SK-N-MC (cell line): ENCODE data around the gene KCNJ6.

Experiments
- DNase-seq: peaks from one replicate; pipeline ENCODE4 v3.0.0-alpha.2; 2011; ENCODE audit warnings: low read depth, low spot score
- H3K27ac ChIP-seq: fragments of 200-600 bp; sonication (generic); 2 replicates; pipeline ENCODE4 v1.5.1; 2016; ENCODE audit warnings: mixed run types
- H3K36me3 ChIP-seq: fragments of 200-600 bp; sonication (generic); 2 replicates; pipeline ENCODE4 v1.6.1; 2017; ENCODE audit warnings: antibody characterized with exemption, low read length, mixed read lengths; ENCODE audit not compliant: insufficient read depth
- H3K4me3 ChIP-seq: fragments of 200-600 bp; sonication (generic); 2 replicates; pipeline ENCODE4 v1.5.1; 2016
- H3K9ac ChIP-seq: fragments of 200-600 bp; sonication (generic); 2 replicates; pipeline ENCODE4 v1.8.0; 2017; ENCODE audit warnings: mixed run types, mixed read lengths; ENCODE audit not compliant: insufficient read length
- H3K9me3 ChIP-seq: fragments of 200-600 bp; sonication (generic); 2 replicates; pipeline ENCODE4 v1.6.1; 2017; ENCODE audit warnings: low read depth, mild to moderate bottlenecking, antibody characterized with exemption, low read length, moderate library complexity, mixed read lengths
- EZH2 ChIP-seq: fragments of 200-600 bp; sonication (generic); IDR thresholded peaks from one replicate; pipeline ENCODE4 v1.6.1; 2017; ENCODE audit warnings: antibody characterized with exemption
- FOXP2 ChIP-seq: optimal IDR thresholded peaks from 2 replicates; pipeline ENCODE3; 2011; ENCODE audit warnings: mild to moderate bottlenecking, moderate library complexity; ENCODE audit not compliant: insufficient read depth; ENCODE audit errors: extremely low read length, control extremely low read depth
- POLR2AphosphoS5 ChIP-seq: IDR thresholded peaks from 2 replicates; pipeline ENCODE4 v1.6.1; 2012; ENCODE audit warnings: mild to moderate bottlenecking, low read depth, low read length, borderline replicate concordance

KCNJ6 gene

GRCh38 chr21:37623689-37624088, 292.6 kb downstream of the KCNJ6 start:
- Histone ChIP-seq H3K27ac (no peak overlapping the region), H3K9ac (no peak overlapping the region), H3K9me3 (no peaks in the 10 kb centered on the region), H3K36me3 (no peaks in the 10 kb centered on the region), H3K4me3 (no peak overlapping the region)
- no peak for DNase-seq
- TF ChIP-seq FOXP2: no peak
- no peak for TF ChIP-seq POLR2AphosphoS5

- Histone ChIP-seq H3K9ac (no peak overlapping the region), H3K9me3 (no peaks in the 10 kb centered on the region), H3K4me3 (no peak overlapping the region), H3K27ac (no peak overlapping the region), H3K36me3 (no peaks in the 10 kb centered on the region)
- no peak for DNase-seq
- no peak for TF ChIP-seq EZH2
- no peak for TF ChIP-seq FOXP2
- TF ChIP-seq POLR2AphosphoS5: no peak
Measured at GRCh38 chr21:37623183-37623582, 293.1 kb downstream of the KCNJ6 start.

- Histone ChIP-seq H3K36me3 (no peaks in the 10 kb centered on the region), H3K9me3 (no peaks in the 10 kb centered on the region), H3K9ac (no peak overlapping the region), H3K27ac (no peak overlapping the region), H3K4me3 (no peak overlapping the region)
- DNase-seq: no peak
- TF ChIP-seq EZH2 (no peak), FOXP2 (no peak), POLR2AphosphoS5 (no peak)
Measured at GRCh38 chr21:37622755-37623154, 293.5 kb downstream of the KCNJ6 start.

GRCh38 chr21:37620401-37620800, 295.9 kb downstream of the KCNJ6 start:
- TF ChIP-seq POLR2AphosphoS5 (no peak), FOXP2 (no peak), EZH2 (no peak)
- H3K27ac ChIP-seq: no peak overlapping the region

GRCh38 chr21:37619464-37619974, 296.7 kb downstream of the KCNJ6 start:
- Histone ChIP-seq H3K36me3 (no peaks in the 10 kb centered on the region), H3K9me3 (no peaks in the 10 kb centered on the region), H3K4me3 (no peak overlapping the region), H3K27ac (no peak overlapping the region), H3K9ac (no peak overlapping the region)
- no peak for DNase-seq
- TF ChIP-seq POLR2AphosphoS5: no peak
- TF ChIP-seq EZH2: no peak
- no peak for TF ChIP-seq FOXP2

More at GRCh38 chr21:37620401-37620800, 295.9 kb downstream of the KCNJ6 start:
- DNase-seq: no peak
- H3K36me3 ChIP-seq: no peaks in the 10 kb centered on the region
- H3K9me3 ChIP-seq: no peaks in the 10 kb centered on the region
- no peak overlapping the region for H3K4me3 ChIP-seq
- H3K9ac ChIP-seq: no peak overlapping the region

GRCh38 chr21:37618081-37618480, 298.2 kb downstream of the KCNJ6 start:
- Histone ChIP-seq H3K9me3 (no peaks in the 10 kb centered on the region), H3K36me3 (no peaks in the 10 kb centered on the region), H3K9ac (no peak overlapping the region), H3K27ac (no peak overlapping the region), H3K4me3 (no peak overlapping the region)
- DNase-seq: no peak
- no peak for TF ChIP-seq POLR2AphosphoS5
- TF ChIP-seq EZH2: no peak
- TF ChIP-seq FOXP2: no peak

GRCh38 chr21:37615962-37616361, 300.3 kb downstream of the KCNJ6 start:
- Histone ChIP-seq H3K36me3 (no peaks in the 10 kb centered on the region), H3K4me3 (no peak overlapping the region), H3K27ac (no peak overlapping the region), H3K9ac (no peak overlapping the region), H3K9me3 (no peaks in the 10 kb centered on the region)
- DNase-seq: no peak
- TF ChIP-seq EZH2 (no peak), POLR2AphosphoS5 (no peak), FOXP2 (no peak)

- Histone ChIP-seq H3K36me3 (no peaks in the 10 kb centered on the region), H3K4me3 (no peak overlapping the region), H3K9ac (no peak overlapping the region), H3K9me3 (no peaks in the 10 kb centered on the region), H3K27ac (no peak overlapping the region)
- TF ChIP-seq POLR2AphosphoS5: no peak
- no peak for TF ChIP-seq FOXP2
- TF ChIP-seq EZH2: no peak
- no peak for DNase-seq
Measured at GRCh38 chr21:37614351-37614875, 301.8 kb downstream of the KCNJ6 start.

- no peak overlapping the region for H3K4me3 ChIP-seq
- H3K9ac ChIP-seq: no peak overlapping the region
- no peak for TF ChIP-seq EZH2
- no peak for TF ChIP-seq POLR2AphosphoS5
- no peak for TF ChIP-seq FOXP2
- no peak for DNase-seq
- H3K27ac ChIP-seq: no peak overlapping the region
- H3K36me3 ChIP-seq: no peaks in the 10 kb centered on the region
- no peaks in the 10 kb centered on the region for H3K9me3 ChIP-seq
Measured at GRCh38 chr21:37607081-37607480, 309.2 kb downstream of the KCNJ6 start.
